GM12892 (cell line): ENCODE data around the gene MDM1.

ENCODE experiments used
- POLR2A ChIP-seq: IDR thresholded peaks from 2 replicates; pipeline ENCODE4 v1.6.1; 2011; ENCODE audit warnings: low read depth, low read length, control low read depth
- POLR2AphosphoS5 ChIP-seq: IDR thresholded peaks from 2 replicates; pipeline ENCODE4 v1.6.1; 2011; ENCODE audit warnings: low read depth, low read length, control low read depth

DNA sequence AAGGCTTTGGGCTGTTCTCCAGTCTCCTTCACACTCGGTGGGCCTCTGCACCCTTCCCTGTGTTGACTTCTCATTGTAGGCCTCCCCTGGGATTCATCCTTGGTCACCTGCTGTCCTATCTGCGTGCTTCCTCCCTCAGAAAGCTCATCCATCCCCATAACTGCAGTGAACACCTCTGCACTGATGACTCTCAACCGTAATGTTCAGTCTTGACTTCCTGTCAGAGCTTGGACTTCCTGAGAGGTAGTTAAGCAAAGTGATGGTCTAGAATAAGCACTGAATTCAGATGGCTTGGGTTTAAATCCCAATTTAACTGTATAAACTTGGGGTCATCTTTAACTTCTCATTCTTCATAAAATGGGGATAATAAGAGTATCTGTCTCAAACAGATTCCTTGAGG is 13.6 kb upstream of the MDM1 start:
- no peak for TF ChIP-seq POLR2A
- no peak for TF ChIP-seq POLR2AphosphoS5
